Hepatocyte (in vitro differentiated cells): ENCODE measurements around the gene SPZ1.
"Not testable (repeated sequence)": the region's sequence is repeated elsewhere in the genome, so short reads cannot be mapped to it uniquely, and the experiment has no call there.

ENCODE experiments used
- EZH2 ChIP-seq: fragments of 200-600 bp; sonication (generic); IDR thresholded peaks from 2 replicates; pipeline ENCODE4 v1.6.1; 2016; ENCODE audit warnings: antibody characterized with exemption, mild to moderate bottlenecking, borderline replicate concordance
- EZH2phosphoT487 ChIP-seq: fragments of 200-600 bp; sonication (generic); IDR thresholded peaks from one replicate; pipeline ENCODE4 v1.6.1; 2018; ENCODE audit warnings: antibody characterized with exemption, mild to moderate bottlenecking, low read depth, moderate library complexity; ENCODE audit not compliant: unreplicated experiment, severe bottlenecking
- TF ChIP-seq, protein P1 (sequence below): fragments of 200-600 bp; sonication (generic); IDR thresholded peaks from 2 replicates; pipeline ENCODE4 v1.5.1; 2016; ENCODE audit warnings: antibody characterized with exemption, mild to moderate bottlenecking; ENCODE audit not compliant: poor library complexity

DNA sequence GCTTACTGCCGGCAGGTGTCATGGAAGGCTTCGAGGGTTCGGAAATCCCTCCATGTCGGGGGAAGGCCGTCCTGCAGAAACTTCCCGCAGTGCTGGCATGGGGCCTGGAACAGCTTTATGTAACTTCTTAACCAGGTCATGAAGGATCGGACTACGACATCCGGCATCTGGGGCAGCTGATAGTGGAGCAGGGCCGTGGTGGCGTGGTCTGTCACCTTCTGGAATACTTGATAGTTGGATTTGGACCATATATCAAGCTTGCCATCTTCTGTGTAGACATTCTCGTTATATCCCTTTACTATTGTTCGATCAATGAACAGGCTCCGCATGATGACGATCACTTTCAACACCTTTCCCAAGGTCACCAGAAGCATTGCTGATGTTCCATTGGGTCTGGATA is 31.2 kb downstream of the SPZ1 start:
- TF ChIP-seq, protein P1, sequence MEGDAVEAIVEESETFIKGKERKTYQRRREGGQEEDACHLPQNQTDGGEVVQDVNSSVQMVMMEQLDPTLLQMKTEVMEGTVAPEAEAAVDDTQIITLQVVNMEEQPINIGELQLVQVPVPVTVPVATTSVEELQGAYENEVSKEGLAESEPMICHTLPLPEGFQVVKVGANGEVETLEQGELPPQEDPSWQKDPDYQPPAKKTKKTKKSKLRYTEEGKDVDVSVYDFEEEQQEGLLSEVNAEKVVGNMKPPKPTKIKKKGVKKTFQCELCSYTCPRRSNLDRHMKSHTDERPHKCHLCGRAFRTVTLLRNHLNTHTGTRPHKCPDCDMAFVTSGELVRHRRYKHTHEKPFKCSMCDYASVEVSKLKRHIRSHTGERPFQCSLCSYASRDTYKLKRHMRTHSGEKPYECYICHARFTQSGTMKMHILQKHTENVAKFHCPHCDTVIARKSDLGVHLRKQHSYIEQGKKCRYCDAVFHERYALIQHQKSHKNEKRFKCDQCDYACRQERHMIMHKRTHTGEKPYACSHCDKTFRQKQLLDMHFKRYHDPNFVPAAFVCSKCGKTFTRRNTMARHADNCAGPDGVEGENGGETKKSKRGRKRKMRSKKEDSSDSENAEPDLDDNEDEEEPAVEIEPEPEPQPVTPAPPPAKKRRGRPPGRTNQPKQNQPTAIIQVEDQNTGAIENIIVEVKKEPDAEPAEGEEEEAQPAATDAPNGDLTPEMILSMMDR = not testable (repeated sequence)
- TF ChIP-seq EZH2phosphoT487, EZH2: not testable (repeated sequence)
